GM12875 (cell line): Measurements from ENCODE around the gene SLC25A27.

ENCODE experiments used
- H3K4me3 ChIP-seq: one replicate; pipeline ENCODE4 v1.5.1; 2011; ENCODE audit warnings: low read depth, low read length, control low read depth
- TF ChIP-seq, protein P1 (sequence below): IDR thresholded peaks from 2 replicates; pipeline ENCODE4 v1.5.1; 2011; ENCODE audit warnings: low read depth, mild to moderate bottlenecking, control low read depth, inconsistent platforms, low read length, moderate library complexity, borderline replicate concordance; ENCODE audit not compliant: insufficient read depth

The SLC25A27 gene

DNA sequence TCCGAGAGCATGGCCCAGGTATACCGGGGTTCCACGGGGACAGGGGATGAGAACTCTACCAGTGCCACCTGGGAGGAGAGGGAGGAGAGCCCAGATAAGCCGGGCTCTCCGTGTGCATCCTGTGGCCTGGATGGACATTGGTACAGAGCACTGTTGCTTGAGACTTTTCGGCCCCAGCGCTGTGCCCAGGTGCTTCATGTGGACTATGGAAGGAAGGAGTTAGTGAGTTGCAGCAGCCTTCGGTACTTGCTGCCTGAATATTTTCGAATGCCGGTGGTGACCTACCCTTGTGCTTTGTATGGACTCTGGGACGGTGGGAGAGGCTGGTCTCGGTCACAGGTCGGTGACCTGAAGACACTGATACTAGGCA lies 36.2 kb downstream of the SLC25A27 start:
- TF ChIP-seq, protein P1, sequence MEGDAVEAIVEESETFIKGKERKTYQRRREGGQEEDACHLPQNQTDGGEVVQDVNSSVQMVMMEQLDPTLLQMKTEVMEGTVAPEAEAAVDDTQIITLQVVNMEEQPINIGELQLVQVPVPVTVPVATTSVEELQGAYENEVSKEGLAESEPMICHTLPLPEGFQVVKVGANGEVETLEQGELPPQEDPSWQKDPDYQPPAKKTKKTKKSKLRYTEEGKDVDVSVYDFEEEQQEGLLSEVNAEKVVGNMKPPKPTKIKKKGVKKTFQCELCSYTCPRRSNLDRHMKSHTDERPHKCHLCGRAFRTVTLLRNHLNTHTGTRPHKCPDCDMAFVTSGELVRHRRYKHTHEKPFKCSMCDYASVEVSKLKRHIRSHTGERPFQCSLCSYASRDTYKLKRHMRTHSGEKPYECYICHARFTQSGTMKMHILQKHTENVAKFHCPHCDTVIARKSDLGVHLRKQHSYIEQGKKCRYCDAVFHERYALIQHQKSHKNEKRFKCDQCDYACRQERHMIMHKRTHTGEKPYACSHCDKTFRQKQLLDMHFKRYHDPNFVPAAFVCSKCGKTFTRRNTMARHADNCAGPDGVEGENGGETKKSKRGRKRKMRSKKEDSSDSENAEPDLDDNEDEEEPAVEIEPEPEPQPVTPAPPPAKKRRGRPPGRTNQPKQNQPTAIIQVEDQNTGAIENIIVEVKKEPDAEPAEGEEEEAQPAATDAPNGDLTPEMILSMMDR = no peak
- H3K4me3 ChIP-seq = no peak overlapping the region

DNA sequence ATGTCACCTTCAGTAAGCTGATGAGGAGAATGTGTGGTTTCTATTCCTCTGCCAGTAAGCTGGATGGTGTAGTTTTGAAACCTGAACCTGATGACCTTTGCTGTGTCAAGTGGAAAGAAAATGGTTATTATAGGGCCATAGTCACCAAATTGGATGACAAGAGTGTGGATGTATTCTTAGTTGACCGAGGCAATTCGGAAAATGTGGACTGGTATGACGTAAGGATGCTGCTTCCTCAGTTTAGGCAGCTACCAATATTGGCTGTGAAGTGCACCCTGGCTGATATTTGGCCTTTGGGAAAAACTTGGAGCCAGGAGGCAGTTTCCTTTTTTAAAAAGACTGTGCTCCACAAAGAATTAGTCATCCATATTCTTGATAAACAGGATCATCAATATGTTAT lies 36.9 kb downstream of the SLC25A27 start:
- TF ChIP-seq, protein P1 = no peak
- no peak overlapping the region for H3K4me3 ChIP-seq

DNA sequence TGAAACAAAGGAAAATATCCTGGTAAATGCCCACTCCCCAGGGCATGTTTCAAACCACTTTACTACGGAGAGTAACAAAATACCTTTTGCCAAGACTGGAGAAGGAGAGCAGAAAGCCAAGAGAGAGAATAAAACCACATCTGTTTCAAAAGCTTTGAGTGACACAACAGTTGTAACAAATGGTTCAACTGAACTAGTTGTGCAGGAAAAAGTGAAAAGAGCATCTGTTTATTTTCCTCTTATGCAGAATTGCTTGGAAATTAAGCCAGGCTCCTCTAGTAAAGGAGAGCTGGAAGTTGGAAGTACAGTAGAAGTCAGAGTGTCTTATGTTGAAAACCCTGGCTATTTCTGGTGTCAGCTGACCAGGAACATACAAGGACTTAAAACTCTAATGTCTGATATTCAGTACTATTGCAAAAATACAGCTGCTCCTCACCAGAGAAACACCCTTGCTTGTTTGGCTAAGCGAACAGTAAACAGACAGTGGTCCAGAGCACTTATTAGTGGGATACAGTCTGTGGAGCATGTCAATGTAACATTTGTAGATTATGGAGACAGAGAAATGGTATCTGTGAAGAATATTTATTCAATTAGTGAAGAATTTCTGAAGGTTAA lies 37.5 kb downstream of the SLC25A27 start:
- H3K4me3 ChIP-seq = no peak overlapping the region

DNA sequence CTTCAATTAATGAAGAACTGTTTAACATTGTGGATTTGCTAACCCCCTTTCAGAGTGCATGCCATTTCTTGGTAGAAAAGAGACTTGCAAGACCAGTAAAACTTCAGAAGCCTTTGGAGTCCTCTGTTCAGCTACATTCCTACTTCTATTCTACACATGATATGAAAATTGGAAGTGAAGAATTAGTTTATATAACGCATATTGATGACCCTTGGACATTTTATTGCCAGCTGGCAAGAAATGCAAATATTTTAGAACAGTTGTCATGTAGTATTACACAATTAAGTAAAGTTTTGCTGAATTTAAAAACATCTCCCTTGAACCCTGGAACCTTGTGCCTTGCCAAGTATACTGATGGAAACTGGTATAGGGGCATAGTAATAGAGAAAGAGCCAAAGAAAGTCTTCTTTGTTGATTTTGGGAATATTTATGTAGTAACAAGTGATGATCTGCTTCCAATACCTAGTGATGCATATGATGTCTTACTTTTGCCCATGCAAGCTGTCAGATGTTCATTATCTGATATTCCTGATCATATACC lies 38.2 kb downstream of the SLC25A27 start:
- H3K4me3 ChIP-seq = no peak overlapping the region

More for the DNA sequence above, 37.5 kb downstream of the SLC25A27 start:
- TF ChIP-seq, protein P1 = no peak

DNA sequence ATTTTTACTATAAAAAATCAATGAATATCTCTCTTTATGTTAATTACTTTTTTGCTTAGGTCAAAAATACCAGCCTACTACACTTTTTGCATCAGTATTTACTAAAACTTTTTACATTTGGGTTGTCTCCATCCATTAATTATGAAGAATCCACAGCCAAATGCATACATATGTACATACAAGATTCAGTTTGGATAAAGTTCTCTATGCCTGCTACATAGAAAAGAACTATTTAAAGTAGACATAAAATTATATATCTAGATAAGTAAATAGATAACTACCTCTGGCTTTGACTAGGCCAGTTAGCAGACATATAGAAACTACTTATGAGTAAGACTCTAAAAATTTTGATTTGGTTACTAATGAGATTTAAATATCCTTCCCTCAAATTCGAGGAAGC lies 47.2 kb downstream of the SLC25A27 start:
- TF ChIP-seq, protein P1 = no peak
- no peak overlapping the region for H3K4me3 ChIP-seq

More for the DNA sequence above, 38.2 kb downstream of the SLC25A27 start:
- TF ChIP-seq, protein P1 = no peak

DNA sequence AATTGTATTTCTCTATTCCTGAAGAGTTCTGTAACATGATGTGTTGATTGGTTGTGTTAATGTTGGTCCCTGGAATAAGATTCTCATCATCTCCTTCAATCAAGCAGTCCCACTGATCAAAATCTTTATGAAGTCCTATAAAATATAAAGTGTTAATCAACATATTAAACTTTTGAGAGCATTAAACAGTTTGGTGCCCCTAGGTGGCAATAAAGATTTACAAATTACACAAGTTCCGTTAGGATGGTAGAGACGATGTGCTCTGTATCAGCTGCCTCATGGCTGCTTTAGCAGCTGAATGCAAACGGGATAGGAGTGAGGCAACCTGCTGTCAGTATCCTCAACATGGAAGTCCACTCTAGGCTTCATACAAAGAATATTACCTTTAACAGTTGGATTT lies 51.8 kb downstream of the SLC25A27 start:
- H3K4me3 ChIP-seq = no peak overlapping the region
- TF ChIP-seq, protein P1 = no peak

DNA sequence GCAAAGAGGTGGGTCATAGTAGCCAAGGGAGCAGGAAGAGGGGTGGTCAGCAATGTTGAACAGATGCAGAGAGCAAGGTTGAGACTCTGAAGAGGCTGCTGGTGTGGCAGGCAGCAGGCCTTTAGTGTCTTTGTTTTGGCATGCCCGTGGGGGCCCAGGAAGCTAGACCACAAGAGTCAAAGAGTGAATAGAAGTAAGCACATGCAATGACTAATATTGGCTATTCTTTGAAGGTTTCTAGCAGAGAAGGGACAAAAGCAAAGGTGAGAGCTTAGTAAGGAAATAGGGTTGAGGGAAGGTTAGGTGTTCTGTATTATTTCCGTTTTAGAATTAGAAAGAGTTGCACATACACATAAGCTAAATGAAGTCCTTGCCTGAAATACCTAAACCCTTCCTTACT lies 53.7 kb downstream of the SLC25A27 start:
- TF ChIP-seq, protein P1 = no peak
- H3K4me3 ChIP-seq = no peak overlapping the region
